Ovary (tissue), 9 donors: ENCODE data around the gene BMPER. TPM values are rescaled to one million over a fixed set of nuclear protein-coding genes. Genes with fewer than 3 reads are reported as not detected.

Experiments used
- DNase-seq, 5 donors: peaks; one replicate each; pipeline ENCODE4 v3.0.0-alpha.2; 2019 to 2020
- H3K27ac ChIP-seq, 2 donors: fragments of 200-600 bp; one replicate each; pipeline versions ENCODE4 v1.5.1 to v1.8.0; 2019 to 2022
- H3K27me3 ChIP-seq: fragments of 200-600 bp; one replicate; pipeline ENCODE4 v1.8.0; 2022
- H3K36me3 ChIP-seq: fragments of 200-600 bp; sonication (generic); one replicate; pipeline ENCODE4 v1.5.1; 2019
- H3K4me1 ChIP-seq: one replicate; pipeline ENCODE4 v1.8.1; 2013; ENCODE audit warnings: mild to moderate bottlenecking, moderate library complexity; ENCODE audit not compliant: insufficient read depth
- H3K4me3 ChIP-seq: fragments of 200-600 bp; sonication (generic); one replicate; pipeline ENCODE4 v1.5.1; 2017
- H3K9me3 ChIP-seq, 2 donors: fragments of 200-600 bp in 1 of 2; sonication (generic) in 1 of 2; one replicate each; pipeline versions ENCODE4 v1.5.1 to v1.8.1; 2013 to 2019; ENCODE audit warnings: mild to moderate bottlenecking in 1 of 2, moderate library complexity in 1 of 2
- EP300 ChIP-seq: sonication (generic); formaldehyde crosslinking; IDR thresholded peaks from one replicate; pipeline ENCODE4 v1.6.1; 2017; ENCODE audit warnings: antibody characterized with exemption
- POLR2A ChIP-seq: fragments of 450-650 bp; IDR thresholded peaks from one replicate; pipeline ENCODE4 v1.6.1; 2017; ENCODE audit warnings: antibody characterized with exemption, mild to moderate bottlenecking, moderate library complexity
- WGBS, 3 donors: extraction: QIAGEN DNeasy Blood & Tissue Kit in 1 of 3; methylation state at CpG; one replicate each; pipeline versions ENCODE4 v1.1.5 to v1.1.7; 2013 to 2017; 5-methylcytosine and 5-hydroxymethylcytosine counted together
- intact Hi-C, 4 donors: fragments of 100-400 bp; cut with DNase I; formaldehyde crosslinking; loops; one replicate each; pipeline versions ENCODE4 v1.11.0 to v1.15.1; 2022 to 2023
- polyA plus RNA-seq, 2 donors: library from polyadenylated mRNA; stranded (reverse); fragments of 200-250 nt in 1 of 2; fragments of 350-450 nt in 1 of 2; fragmentation: Illumina TruSeq in 1 of 2; extraction: RNeasy Lipid Tissue Mini Kit (QIAGEN cat#74804) in 1 of 2; gene quantifications; one replicate each; pipeline ENCODE4 v1.2.3, GENCODE V29; 2013 to 2014
- total RNA-seq, 7 donors: library from RNA; depleted of rRNA in 2 of 7; stranded (reverse); fragments of >200 nt in 2 of 7; fragmentation: NEBNext Ultra II Directional in 3 of 7; extraction: Animal tissue kit (Norgen Biotek cat#: 25700) in 3 of 7; gene quantifications; one replicate each; pipeline versions ENCODE4 v1.1.0 to v1.2.4, GENCODE V29; 2016 to 2023
- TF ChIP-seq, protein P1 (sequence below), 3 donors: fragments of 450-650 bp in 2 of 3; fragments of 200-600 bp in 1 of 3; IDR thresholded peaks; one replicate each; pipeline versions ENCODE4 v1.5.1 to v1.8.0; 2016 to 2022; ENCODE audit warnings: antibody characterized with exemption in 3 of 3, mild to moderate bottlenecking in 1 of 3
- donor health status: DM: no; HTN: no; CAD: no; lungs with moderate emphysema.
- donor health status: DM: no; HTN: no; CAD: no.
- donor health status: Bipolar disorder and iron deficiency.
- donor health status: DM: yes; HTN: yes; CAD: no.
- donor health status: DM: no; HTN: no; CAD: no.
- donor health status: DM: yes; HTN: yes; CAD: no.

Gene BMPER
- total and polyA plus RNA-seq, 9 donors, result 2.9 to 15.3 (median 5.4) TPM

DNA sequence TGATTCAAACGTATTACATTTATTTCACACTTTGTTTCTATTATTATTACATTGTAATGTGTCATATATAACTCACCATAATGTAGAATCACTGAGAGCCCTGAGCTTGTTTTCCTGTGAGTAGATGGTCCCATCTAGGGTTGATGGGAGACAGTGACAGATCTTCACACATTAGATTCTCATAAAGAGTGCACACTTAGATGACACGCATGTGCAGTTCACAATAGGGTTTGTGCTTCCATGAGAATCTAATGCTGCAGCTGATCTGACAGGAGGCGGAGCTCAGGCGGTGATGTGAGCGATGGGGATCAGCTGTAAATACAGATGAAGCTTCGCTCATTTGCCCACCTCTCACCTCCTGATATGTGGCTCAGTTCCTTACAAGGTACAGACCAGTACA lies 36.1 kb downstream of the BMPER start:
- Histone ChIP-seq H3K9me3 (no peaks in the 10 kb centered on the region), H3K27me3 (no peaks in the 10 kb centered on the region), H3K27ac (no peak overlapping the region), H3K4me3 (no peak overlapping the region), H3K36me3 (no peaks in the 10 kb centered on the region), H3K4me1 (no peaks in the 10 kb centered on the region)
- no peak for TF ChIP-seq EP300
- TF ChIP-seq, protein P1, sequence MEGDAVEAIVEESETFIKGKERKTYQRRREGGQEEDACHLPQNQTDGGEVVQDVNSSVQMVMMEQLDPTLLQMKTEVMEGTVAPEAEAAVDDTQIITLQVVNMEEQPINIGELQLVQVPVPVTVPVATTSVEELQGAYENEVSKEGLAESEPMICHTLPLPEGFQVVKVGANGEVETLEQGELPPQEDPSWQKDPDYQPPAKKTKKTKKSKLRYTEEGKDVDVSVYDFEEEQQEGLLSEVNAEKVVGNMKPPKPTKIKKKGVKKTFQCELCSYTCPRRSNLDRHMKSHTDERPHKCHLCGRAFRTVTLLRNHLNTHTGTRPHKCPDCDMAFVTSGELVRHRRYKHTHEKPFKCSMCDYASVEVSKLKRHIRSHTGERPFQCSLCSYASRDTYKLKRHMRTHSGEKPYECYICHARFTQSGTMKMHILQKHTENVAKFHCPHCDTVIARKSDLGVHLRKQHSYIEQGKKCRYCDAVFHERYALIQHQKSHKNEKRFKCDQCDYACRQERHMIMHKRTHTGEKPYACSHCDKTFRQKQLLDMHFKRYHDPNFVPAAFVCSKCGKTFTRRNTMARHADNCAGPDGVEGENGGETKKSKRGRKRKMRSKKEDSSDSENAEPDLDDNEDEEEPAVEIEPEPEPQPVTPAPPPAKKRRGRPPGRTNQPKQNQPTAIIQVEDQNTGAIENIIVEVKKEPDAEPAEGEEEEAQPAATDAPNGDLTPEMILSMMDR (IDR thresholded peaks at IDR 0.05), result no peak
- TF ChIP-seq POLR2A, result no peak
- intact Hi-C loops, result no loop called here
- WGBS, 3 donors, result 78 to 97% (median 89%) methylated on average over 6 of the region's 6 CpGs
- no peak for DNase-seq

DNA sequence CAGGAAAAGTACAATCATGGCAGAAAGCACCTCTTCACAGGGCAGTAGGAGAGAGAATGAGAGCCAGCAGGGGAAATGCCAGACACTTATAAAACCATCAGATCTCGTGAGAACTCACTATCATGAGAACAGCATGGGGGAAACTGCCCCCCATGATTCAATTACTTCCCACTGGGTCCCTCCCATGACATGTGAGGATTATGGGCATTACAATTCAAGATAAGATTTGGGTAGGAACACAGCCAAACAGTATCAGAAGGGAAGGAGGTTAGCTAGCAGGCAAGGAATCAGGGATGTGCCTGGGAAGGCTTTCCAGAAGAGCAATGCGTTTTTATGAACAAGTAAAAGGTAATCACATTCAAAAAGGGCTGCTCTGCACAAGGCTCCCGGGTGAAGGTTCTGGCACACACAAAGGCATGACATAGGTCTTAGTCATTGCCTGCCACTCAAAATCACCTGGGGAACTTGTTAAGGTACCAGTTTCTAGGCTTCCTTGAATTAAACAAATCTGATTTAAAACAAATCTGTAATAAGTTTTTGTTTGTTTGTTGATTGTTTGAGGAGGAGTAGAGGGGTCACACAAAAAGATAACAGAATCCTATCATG lies 40.9 kb downstream of the BMPER start:
- H3K9me3 ChIP-seq, result no peaks in the 10 kb centered on the region

DNA sequence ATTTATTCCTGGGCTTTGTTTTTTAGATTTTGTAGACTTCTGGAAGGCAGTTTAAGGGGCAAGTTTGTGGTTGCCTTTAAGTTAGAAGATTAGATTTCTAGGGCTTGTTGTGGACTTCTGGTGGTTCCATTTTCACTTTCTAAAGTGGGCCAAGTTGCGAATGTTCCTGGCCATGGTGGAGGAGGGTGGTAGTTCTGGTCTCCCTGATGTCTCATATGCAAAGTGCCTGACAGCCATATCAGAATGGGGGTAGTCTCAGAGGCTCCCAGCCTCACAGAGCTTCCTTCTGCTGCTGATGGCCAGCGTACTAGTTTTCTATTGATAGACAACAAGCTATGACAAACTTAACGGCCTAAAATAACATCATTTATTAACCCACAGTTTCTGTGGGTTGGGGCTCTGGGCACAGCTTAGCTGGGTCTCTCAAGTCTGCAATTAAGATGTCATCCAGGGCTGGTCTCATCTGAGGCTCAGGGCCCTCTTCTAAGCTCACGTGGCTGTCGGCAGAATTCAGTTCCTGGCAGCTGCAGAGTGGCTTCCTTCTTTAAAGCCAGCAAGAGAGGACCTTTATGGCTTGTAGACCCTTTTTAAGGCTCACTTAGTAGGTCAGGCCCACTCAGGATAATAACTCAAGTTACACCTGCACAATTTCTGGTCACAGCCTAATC lies 44.8 kb downstream of the BMPER start:
- no peak for DNase-seq
- intact Hi-C loops, result no loop called here
- 95 to 96% (median 96%) methylated on average over 5 of the region's 5 CpGs for WGBS, 3 donors
- no peaks in the 10 kb centered on the region for H3K36me3 ChIP-seq
- TF ChIP-seq, protein P1 (IDR thresholded peaks at IDR 0.05), result no peak
- no peak for TF ChIP-seq EP300
- H3K27me3 ChIP-seq, result no peaks in the 10 kb centered on the region
- no peak overlapping the region for H3K4me3 ChIP-seq
- H3K27ac ChIP-seq, result no peak overlapping the region
- H3K9me3 ChIP-seq, result no peaks in the 10 kb centered on the region
- H3K4me1 ChIP-seq, result no peaks in the 10 kb centered on the region

More for the DNA sequence above, 40.9 kb downstream of the BMPER start:
- DNase-seq, result no peak
- 72 to 84% (median 74%) methylated on average over 3 of the region's 3 CpGs for WGBS, 3 donors
- Histone ChIP-seq H3K27ac (no peak overlapping the region), H3K4me3 (no peak overlapping the region), H3K4me1 (no peaks in the 10 kb centered on the region), H3K36me3 (no peaks in the 10 kb centered on the region), H3K27me3 (no peaks in the 10 kb centered on the region)
- intact Hi-C loops, result no loop called here
- TF ChIP-seq, protein P1 (IDR thresholded peaks at IDR 0.05), result no peak
- TF ChIP-seq POLR2A, result no peak
- no peak for TF ChIP-seq EP300

DNA sequence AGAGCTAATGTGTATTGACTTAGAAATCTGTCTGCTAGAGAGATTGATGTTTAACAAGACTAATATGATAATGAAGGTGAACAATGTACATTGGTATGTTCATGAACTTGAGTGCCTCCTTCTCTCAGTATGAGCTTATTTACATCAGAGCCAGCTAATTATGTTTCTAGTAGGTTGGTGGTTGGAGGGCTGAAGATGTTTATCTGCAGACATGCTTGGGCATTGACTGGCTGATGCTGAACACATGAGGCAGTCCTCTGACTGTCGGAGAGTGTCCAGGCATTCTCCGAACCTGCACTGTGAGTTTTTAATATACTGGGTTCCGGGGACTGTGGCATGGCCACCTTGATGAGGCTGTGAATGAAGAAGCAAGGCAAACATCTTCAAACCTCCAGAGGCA lies 47.5 kb downstream of the BMPER start:
- 96 to 100% (median 97%) methylated on average over 3 of the region's 3 CpGs for WGBS, 3 donors
- intact Hi-C loops, result no loop called here
- H3K27me3 ChIP-seq, result no peaks in the 10 kb centered on the region
- DNase-seq, result no peak
- H3K27ac ChIP-seq, result no peak overlapping the region
- H3K9me3 ChIP-seq, result no peaks in the 10 kb centered on the region
- no peaks in the 10 kb centered on the region for H3K4me1 ChIP-seq
- H3K36me3 ChIP-seq, result no peaks in the 10 kb centered on the region
- no peak overlapping the region for H3K4me3 ChIP-seq
- TF ChIP-seq EP300 (no peak), POLR2A (no peak)
- TF ChIP-seq, protein P1 (IDR thresholded peaks at IDR 0.05), result no peak
